OCI-LY1 (cell line): Measurements from ENCODE around the gene TENM4.

Source experiments
- H2AFZ ChIP-seq: fragments of 200-600 bp; sonication (generic), shearing (Covaris generic); 2 replicates; pipeline ENCODE4 v1.6.0; 2014; ENCODE audit warnings: antibody characterized with exemption, mild to moderate bottlenecking, low read length
- H3F3A ChIP-seq: fragments of 200-600 bp; sonication (generic), shearing (Covaris generic); 2 replicates; pipeline ENCODE4 v1.6.0; 2014; ENCODE audit warnings: mild to moderate bottlenecking, antibody characterized with exemption, low read length, moderate library complexity; ENCODE audit not compliant: insufficient read depth
- H3K27ac ChIP-seq: fragments of 200-600 bp; sonication (generic); 2 replicates; pipeline ENCODE4 v1.5.1; 2014; ENCODE audit warnings: low read length, mixed run types, mild to moderate bottlenecking, low read depth; ENCODE audit not compliant: poor library complexity, severe bottlenecking
- H3K27me3 ChIP-seq: fragments of 200-600 bp; sonication (generic); 2 replicates; pipeline ENCODE4 v1.6.0; 2014; ENCODE audit warnings: antibody characterized with exemption, mild to moderate bottlenecking, low read length, moderate library complexity; ENCODE audit not compliant: insufficient read depth
- H3K36me3 ChIP-seq: fragments of 200-600 bp; sonication (generic); 2 replicates; pipeline ENCODE4 v1.6.1; 2014; ENCODE audit warnings: mild to moderate bottlenecking, antibody characterized with exemption, low read length, moderate library complexity, mixed read lengths; ENCODE audit not compliant: insufficient read depth
- H3K4me1 ChIP-seq: fragments of 200-600 bp; sonication (generic); 2 replicates; pipeline ENCODE4 v1.5.1; 2014; ENCODE audit warnings: mild to moderate bottlenecking, low read length, moderate library complexity; ENCODE audit not compliant: insufficient read depth, severe bottlenecking
- H3K4me2 ChIP-seq: fragments of 200-600 bp; sonication (generic), shearing (Covaris generic); 2 replicates; pipeline ENCODE4 v1.6.1; 2014; ENCODE audit warnings: low read length
- H3K4me3 ChIP-seq: fragments of 200-600 bp; sonication (generic); 2 replicates; pipeline ENCODE4 v1.5.1; 2014; ENCODE audit warnings: low read length, low read depth, mild to moderate bottlenecking, mixed read lengths; ENCODE audit not compliant: poor library complexity, severe bottlenecking
- H3K79me2 ChIP-seq: fragments of 200-600 bp; shearing (Covaris generic); 2 replicates; pipeline ENCODE4 v1.6.1; 2016; ENCODE audit warnings: mixed run types, low read length, mixed read lengths; ENCODE audit not compliant: insufficient read depth
- H3K9ac ChIP-seq: fragments of 200-600 bp; sonication (generic), shearing (Covaris generic); 2 replicates; pipeline ENCODE4 v1.6.1; 2014; ENCODE audit warnings: mild to moderate bottlenecking, low read length, mixed read lengths
- H3K9me2 ChIP-seq: fragments of 200-600 bp; sonication (generic), shearing (Covaris generic); 2 replicates; pipeline ENCODE4 v1.6.1; 2014; ENCODE audit warnings: low read depth, mild to moderate bottlenecking, low read length, mixed read lengths
- H3K9me3 ChIP-seq: fragments of 200-600 bp; shearing (Covaris generic); 2 replicates; pipeline ENCODE4 v1.6.1; 2014; ENCODE audit warnings: low read length, mixed read lengths
- H4K20me1 ChIP-seq: fragments of 200-600 bp; sonication (generic), shearing (Covaris generic); 2 replicates; pipeline ENCODE4 v1.6.0; 2016; ENCODE audit warnings: mild to moderate bottlenecking, low read length; ENCODE audit not compliant: insufficient read depth
- EZH2 ChIP-seq: fragments of 200-600 bp; sonication (generic), shearing (Covaris generic); IDR thresholded peaks from 2 replicates; pipeline ENCODE4 v1.8.0; 2017; ENCODE audit warnings: borderline replicate concordance, mixed run types, mild to moderate bottlenecking, antibody characterized with exemption, low read length, moderate library complexity, mixed read lengths
- TF ChIP-seq, protein P1 (sequence below): fragments of 200-600 bp; sonication (generic), shearing (Covaris generic); IDR thresholded peaks from 2 replicates; pipeline ENCODE4 v1.5.1; 2017; ENCODE audit warnings: mild to moderate bottlenecking, antibody characterized with exemption, low read length, moderate library complexity, mixed read lengths

Gene TENM4

DNA sequence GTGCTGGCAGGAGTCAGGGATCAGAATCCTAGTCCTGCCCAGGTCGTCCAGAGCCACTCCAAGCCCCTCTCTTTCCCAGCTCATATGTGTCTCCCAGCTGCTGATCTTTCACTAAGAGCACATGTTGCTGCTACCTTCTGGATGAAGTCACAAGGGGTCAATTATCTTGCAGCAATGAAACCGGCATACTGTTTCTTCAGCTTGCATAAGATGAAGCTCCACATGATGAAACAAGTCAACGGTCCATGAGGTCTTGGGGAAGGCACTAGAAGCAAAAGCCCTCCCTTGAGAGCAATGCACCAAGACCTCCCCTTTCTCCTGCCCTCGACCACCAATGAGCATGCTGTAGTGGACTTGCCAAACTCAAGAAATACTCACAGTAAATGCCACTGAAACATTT is 148.9 kb downstream of the TENM4 start:
- no peaks in the 10 kb centered on the region for H4K20me1 ChIP-seq
- H3K27ac ChIP-seq: no peak overlapping the region
- TF ChIP-seq, protein P1, sequence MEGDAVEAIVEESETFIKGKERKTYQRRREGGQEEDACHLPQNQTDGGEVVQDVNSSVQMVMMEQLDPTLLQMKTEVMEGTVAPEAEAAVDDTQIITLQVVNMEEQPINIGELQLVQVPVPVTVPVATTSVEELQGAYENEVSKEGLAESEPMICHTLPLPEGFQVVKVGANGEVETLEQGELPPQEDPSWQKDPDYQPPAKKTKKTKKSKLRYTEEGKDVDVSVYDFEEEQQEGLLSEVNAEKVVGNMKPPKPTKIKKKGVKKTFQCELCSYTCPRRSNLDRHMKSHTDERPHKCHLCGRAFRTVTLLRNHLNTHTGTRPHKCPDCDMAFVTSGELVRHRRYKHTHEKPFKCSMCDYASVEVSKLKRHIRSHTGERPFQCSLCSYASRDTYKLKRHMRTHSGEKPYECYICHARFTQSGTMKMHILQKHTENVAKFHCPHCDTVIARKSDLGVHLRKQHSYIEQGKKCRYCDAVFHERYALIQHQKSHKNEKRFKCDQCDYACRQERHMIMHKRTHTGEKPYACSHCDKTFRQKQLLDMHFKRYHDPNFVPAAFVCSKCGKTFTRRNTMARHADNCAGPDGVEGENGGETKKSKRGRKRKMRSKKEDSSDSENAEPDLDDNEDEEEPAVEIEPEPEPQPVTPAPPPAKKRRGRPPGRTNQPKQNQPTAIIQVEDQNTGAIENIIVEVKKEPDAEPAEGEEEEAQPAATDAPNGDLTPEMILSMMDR: no peak
- no peak for TF ChIP-seq EZH2
- H3K36me3 ChIP-seq: no peaks in the 10 kb centered on the region
- no peak overlapping the region for H3K9ac ChIP-seq
- H3K4me1 ChIP-seq: no peaks in the 10 kb centered on the region
- no peaks in the 10 kb centered on the region for H3K9me2 ChIP-seq
- no peaks in the 10 kb centered on the region for H3F3A ChIP-seq
- H3K79me2 ChIP-seq: no peaks in the 10 kb centered on the region
- no peaks in the 10 kb centered on the region for H3K27me3 ChIP-seq
- no peak overlapping the region for H2AFZ ChIP-seq
- no peaks in the 10 kb centered on the region for H3K9me3 ChIP-seq
- no peak overlapping the region for H3K4me2 ChIP-seq
- no peak overlapping the region for H3K4me3 ChIP-seq

DNA sequence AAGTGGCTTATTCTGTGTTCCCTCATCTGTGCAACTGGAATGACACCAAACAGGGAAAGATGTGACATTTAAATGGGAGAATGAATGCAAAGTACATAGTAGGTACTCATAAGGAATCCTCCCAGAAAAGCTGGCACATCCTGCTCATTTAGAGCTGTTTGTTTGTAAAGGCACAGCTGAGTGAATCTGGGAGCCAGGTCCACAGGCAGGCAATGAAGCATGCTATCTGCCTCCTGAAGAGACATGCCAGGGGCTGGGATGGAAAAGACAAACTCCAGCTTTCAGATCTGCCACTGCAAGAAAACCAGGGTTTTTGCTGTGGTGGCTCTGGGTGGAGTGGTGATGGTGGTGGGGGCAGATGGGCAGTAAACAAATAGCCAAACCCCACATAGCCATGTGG is 150.1 kb downstream of the TENM4 start:
- Histone ChIP-seq H3K9ac (no peak overlapping the region), H3K4me3 (no peak overlapping the region), H3K9me2 (no peaks in the 10 kb centered on the region), H2AFZ (no peak overlapping the region), H3F3A (no peaks in the 10 kb centered on the region), H3K27me3 (no peaks in the 10 kb centered on the region), H3K4me2 (no peak overlapping the region), H3K36me3 (no peaks in the 10 kb centered on the region), H3K79me2 (no peaks in the 10 kb centered on the region), H3K9me3 (no peaks in the 10 kb centered on the region), H4K20me1 (no peaks in the 10 kb centered on the region), H3K27ac (no peak overlapping the region), H3K4me1 (no peaks in the 10 kb centered on the region)
- TF ChIP-seq, protein P1: no peak
- no peak for TF ChIP-seq EZH2

DNA sequence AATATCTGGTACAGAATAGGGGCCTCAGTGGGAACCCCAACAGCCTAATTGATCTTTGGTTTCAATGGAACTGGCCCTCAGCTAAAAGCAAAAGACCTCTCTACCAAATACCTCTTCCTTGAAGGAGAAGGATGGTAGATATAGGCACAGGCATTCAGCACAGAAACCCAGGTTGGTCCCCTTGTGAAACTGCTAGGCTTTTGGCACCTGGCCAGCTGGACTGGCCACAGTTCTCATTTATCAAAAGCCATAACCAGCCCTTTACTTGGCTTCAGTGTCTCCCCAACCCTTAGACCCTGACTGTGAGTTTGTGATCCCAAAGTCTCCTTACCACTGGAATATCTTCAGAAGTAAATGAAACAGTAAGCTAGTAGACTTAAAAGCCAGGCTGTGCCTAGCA is 152.9 kb downstream of the TENM4 start:
- H3K36me3 ChIP-seq: no peaks in the 10 kb centered on the region
- TF ChIP-seq, protein P1: no peak
- no peak for TF ChIP-seq EZH2
- no peak overlapping the region for H3K9ac ChIP-seq
- H4K20me1 ChIP-seq: no peaks in the 10 kb centered on the region
- no peak overlapping the region for H2AFZ ChIP-seq
- H3F3A ChIP-seq: no peaks in the 10 kb centered on the region
- H3K4me1 ChIP-seq: no peaks in the 10 kb centered on the region
- H3K4me2 ChIP-seq: no peak overlapping the region
- H3K27ac ChIP-seq: no peak overlapping the region
- no peaks in the 10 kb centered on the region for H3K79me2 ChIP-seq
- H3K4me3 ChIP-seq: no peak overlapping the region
- H3K9me2 ChIP-seq: no peaks in the 10 kb centered on the region
- H3K9me3 ChIP-seq: no peaks in the 10 kb centered on the region
- no peaks in the 10 kb centered on the region for H3K27me3 ChIP-seq
